Spleen (tissue), 7 donors: ENCODE results near the gene RPUSD1.

ENCODE experiments used
- POLR2A ChIP-seq, 3 donors: fragments of 450-650 bp; IDR thresholded peaks; one replicate each; pipeline ENCODE4 v1.5.1; 2017; ENCODE audit warnings: antibody characterized with exemption in 3 of 3, mild to moderate bottlenecking in 1 of 3
- TF ChIP-seq, protein P1 (sequence below), 11 experiments: fragments of 200-600 bp in 7 of 11; fragments of 450-650 bp in 4 of 11; sonication (generic) in 4 of 11; IDR thresholded peaks in 8 of 11; conservative IDR thresholded peaks in 3 of 11; 1 replicate in 7 of 11; 2 replicates in 4 of 11; pipeline versions ENCODE4 v1.4.0 to v1.8.0; 2016 to 2021; ENCODE audit warnings: antibody characterized with exemption in 11 of 11, inconsistent platforms in 4 of 11, mild to moderate bottlenecking in 1 of 11
- donor health status: DM: no; HTN: no; CAD: no; lungs with moderate emphysema.
- donor health status: DM: no; HTN: no; CAD: no.
- donor health status: DM: no; HTN: no; CAD: no.

DNA sequence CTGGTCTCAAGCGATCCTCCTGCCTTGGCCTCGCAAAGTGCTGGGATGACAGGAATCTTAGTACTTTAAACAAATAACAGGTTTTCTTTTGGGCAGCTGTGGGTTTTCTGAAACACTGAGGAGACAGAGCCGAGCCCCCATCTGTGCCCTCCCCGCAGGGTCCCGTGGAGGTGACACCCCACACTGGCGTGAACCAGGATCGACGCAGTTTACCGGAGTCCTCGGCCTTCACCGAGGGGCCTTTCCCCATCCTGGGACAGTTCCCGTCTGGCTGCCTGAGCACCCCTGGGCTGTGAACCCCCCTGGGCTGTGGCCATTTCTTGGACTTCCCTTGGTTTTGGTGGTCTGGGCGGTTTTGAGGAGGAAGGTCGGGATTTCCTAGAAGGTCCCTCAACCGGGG lies 27.7 kb upstream of the RPUSD1 start:
- TF ChIP-seq, protein P1, sequence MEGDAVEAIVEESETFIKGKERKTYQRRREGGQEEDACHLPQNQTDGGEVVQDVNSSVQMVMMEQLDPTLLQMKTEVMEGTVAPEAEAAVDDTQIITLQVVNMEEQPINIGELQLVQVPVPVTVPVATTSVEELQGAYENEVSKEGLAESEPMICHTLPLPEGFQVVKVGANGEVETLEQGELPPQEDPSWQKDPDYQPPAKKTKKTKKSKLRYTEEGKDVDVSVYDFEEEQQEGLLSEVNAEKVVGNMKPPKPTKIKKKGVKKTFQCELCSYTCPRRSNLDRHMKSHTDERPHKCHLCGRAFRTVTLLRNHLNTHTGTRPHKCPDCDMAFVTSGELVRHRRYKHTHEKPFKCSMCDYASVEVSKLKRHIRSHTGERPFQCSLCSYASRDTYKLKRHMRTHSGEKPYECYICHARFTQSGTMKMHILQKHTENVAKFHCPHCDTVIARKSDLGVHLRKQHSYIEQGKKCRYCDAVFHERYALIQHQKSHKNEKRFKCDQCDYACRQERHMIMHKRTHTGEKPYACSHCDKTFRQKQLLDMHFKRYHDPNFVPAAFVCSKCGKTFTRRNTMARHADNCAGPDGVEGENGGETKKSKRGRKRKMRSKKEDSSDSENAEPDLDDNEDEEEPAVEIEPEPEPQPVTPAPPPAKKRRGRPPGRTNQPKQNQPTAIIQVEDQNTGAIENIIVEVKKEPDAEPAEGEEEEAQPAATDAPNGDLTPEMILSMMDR (IDR thresholded peaks at IDR 0.05 in 8 of 11, conservative IDR thresholded peaks at IDR 0.05 in 3 of 11): no peak
- no peak for TF ChIP-seq POLR2A (IDR thresholded peaks at IDR 0.05)
